ENCODE measurements around the gene OAS2.

GRCh38 chr12:112964915-112965314 lies 13.4 kb upstream of the OAS2 start:
- TF ChIP-seq, protein P1, sequence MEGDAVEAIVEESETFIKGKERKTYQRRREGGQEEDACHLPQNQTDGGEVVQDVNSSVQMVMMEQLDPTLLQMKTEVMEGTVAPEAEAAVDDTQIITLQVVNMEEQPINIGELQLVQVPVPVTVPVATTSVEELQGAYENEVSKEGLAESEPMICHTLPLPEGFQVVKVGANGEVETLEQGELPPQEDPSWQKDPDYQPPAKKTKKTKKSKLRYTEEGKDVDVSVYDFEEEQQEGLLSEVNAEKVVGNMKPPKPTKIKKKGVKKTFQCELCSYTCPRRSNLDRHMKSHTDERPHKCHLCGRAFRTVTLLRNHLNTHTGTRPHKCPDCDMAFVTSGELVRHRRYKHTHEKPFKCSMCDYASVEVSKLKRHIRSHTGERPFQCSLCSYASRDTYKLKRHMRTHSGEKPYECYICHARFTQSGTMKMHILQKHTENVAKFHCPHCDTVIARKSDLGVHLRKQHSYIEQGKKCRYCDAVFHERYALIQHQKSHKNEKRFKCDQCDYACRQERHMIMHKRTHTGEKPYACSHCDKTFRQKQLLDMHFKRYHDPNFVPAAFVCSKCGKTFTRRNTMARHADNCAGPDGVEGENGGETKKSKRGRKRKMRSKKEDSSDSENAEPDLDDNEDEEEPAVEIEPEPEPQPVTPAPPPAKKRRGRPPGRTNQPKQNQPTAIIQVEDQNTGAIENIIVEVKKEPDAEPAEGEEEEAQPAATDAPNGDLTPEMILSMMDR (IDR thresholded peaks at IDR 0.05; ENCODE audit: insufficient read depth, low read depth, low read length) = no peak
- TF ChIP-seq EZH2 (IDR thresholded peaks at IDR 0.05; ENCODE audit: insufficient read depth, low read length) = no peak
